GM13976 (cell line): ENCODE data around the gene CAMK2D.

Source experiments
- DNase-seq: peaks from one replicate; pipeline ENCODE4 v3.0.0; 2012; ENCODE audit warnings: low spot score
- in situ Hi-C: fragments of 300-500 bp; cut with MboI; formaldehyde crosslinking; loops from one replicate; pipeline ENCODE4 v1.12.0; 2022; ENCODE audit warnings: low sequenced_read_pairs, mixed read lengths, inconsistent platforms; ENCODE audit not compliant: unreplicated experiment
- TF ChIP-seq, protein P1 (sequence below): IDR thresholded peaks from 2 replicates; pipeline ENCODE4 v1.5.1; 2012; ENCODE audit warnings: borderline replicate concordance, mild to moderate bottlenecking; ENCODE audit not compliant: insufficient read depth; ENCODE audit errors: extremely low read depth, missing control alignments, control extremely low read depth

CAMK2D gene

GRCh38 chr4:113553082-113553481, 208.5 kb downstream of the CAMK2D start:
- TF ChIP-seq, protein P1, sequence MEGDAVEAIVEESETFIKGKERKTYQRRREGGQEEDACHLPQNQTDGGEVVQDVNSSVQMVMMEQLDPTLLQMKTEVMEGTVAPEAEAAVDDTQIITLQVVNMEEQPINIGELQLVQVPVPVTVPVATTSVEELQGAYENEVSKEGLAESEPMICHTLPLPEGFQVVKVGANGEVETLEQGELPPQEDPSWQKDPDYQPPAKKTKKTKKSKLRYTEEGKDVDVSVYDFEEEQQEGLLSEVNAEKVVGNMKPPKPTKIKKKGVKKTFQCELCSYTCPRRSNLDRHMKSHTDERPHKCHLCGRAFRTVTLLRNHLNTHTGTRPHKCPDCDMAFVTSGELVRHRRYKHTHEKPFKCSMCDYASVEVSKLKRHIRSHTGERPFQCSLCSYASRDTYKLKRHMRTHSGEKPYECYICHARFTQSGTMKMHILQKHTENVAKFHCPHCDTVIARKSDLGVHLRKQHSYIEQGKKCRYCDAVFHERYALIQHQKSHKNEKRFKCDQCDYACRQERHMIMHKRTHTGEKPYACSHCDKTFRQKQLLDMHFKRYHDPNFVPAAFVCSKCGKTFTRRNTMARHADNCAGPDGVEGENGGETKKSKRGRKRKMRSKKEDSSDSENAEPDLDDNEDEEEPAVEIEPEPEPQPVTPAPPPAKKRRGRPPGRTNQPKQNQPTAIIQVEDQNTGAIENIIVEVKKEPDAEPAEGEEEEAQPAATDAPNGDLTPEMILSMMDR = no peak
- no peak for DNase-seq
- in situ Hi-C loops = no loop called here

GRCh38 chr4:113550510-113550909, 211.0 kb downstream of the CAMK2D start:
- no peak for DNase-seq
- in situ Hi-C loops = no loop called here
- TF ChIP-seq, protein P1 = no peak

GRCh38 chr4:113548303-113548702, 213.2 kb downstream of the CAMK2D start:
- TF ChIP-seq, protein P1 = no peak
- no peak for DNase-seq
- in situ Hi-C loops = loop anchor here (10.0 kb wide), 1 partner anchor 216 kb away; the partner anchor contains the start of gene CAMK2D

DNA sequence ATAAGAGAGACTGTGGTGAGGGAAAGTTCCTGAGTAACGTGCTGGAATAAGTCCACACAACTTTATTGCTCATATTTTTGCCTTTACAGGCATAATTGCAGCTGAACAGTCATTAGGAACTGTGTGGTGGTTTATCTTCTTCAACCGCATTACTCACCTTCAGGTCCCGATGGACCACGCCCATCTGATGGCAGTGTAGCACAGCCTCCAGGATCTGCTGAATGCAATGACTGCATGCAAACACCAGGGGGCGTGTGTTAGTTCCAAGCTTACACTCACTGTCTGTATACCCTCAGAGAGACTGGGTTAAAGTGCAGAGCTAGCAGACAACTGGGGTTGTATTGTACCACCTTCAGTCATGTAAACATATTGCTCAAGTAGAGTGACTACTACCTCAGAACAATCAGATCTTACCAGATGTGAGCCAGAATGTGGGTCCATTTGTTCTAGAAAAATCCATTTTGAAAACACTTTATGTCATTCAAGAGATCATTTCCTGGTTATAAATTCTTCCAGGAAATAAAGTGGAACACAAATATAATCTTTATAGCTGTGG, 214.0 kb downstream of the CAMK2D start:
- in situ Hi-C loops = loop anchor here (10.0 kb wide), 1 partner anchor 217 kb away; the partner anchor contains the start of gene CAMK2D
- TF ChIP-seq, protein P1 = peak; percentile 91
- peak; percentile 69 for DNase-seq

- TF ChIP-seq, protein P1 = no peak
- in situ Hi-C loops = loop anchor here (10.0 kb wide), 1 partner anchor 223 kb away; the partner anchor contains the start of gene CAMK2D
- no peak for DNase-seq
These were observed 219.6 kb downstream of the CAMK2D start for GRCh38 chr4:113541933-113542332.

DNA sequence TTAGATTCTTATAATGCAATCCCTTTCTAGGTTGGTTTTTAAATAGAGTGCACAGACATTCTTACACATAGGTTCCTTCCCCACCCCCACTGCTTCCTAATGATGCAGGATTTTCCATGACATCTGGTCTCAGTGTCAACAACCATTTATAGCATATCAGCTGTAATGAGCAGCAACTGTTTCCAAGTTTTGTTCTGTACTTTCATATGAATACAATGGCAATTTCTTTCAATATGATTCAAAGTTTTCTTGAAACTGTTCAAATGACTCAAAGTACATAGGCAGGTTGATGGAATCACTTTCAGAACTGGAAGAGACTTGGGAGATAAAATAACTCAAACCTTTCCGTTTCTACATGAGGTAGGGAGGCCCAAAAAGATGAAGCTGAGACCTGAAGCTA, 220.7 kb downstream of the CAMK2D start:
- no peak for DNase-seq
- in situ Hi-C loops = loop anchor here (10.0 kb wide), 1 partner anchor 224 kb away; the partner anchor contains the start of gene CAMK2D
- TF ChIP-seq, protein P1 = no peak
